ENCODE data around the gene NTRK3.
"Not testable (repeated sequence)": the region's sequence is repeated elsewhere in the genome, so short reads cannot be mapped to it uniquely, and the experiment has no call there.

Gene NTRK3

DNA sequence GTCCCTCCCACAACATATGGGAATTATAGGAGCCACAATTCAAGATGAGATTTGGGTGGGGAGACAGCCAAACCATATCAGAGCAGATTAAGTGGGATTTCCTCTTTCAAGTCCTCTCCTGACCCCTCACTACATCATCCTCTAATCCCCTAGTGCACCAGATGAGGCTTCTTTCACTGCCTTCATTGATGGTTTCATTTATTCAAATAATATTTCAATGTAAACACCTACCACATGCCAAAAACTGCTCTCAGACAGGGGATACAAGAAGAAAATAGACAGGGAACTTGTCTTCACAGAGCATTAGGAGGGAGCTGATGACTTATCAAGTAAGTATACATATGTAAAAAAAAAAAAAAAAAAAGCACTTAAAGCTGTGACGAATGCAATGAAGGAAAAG is 180.2 kb downstream of the NTRK3 start:
- no peak for DNase-seq (ENCODE audit: low read depth in 2 of 2)

DNA sequence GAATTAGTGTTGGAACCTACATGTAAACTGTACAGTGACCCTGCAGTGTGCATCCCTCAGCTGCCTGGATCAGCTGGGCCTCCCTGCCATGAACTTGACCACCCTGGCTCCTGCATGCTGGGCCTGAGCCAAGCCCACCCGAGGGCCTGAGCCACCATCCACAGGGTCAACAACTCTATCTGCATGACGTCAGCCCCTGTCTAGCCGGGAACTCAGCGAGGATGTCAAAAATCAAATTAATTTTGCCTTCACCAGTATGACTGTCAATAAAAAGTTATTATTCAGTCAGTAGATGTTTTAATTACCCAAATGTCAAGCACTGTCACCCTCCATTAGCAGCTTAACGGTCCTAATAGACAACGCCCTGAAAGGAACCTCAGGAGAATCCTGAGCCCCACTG is 181.4 kb downstream of the NTRK3 start:
- DNase-seq (ENCODE audit: low read depth in 2 of 2): no peak

DNA sequence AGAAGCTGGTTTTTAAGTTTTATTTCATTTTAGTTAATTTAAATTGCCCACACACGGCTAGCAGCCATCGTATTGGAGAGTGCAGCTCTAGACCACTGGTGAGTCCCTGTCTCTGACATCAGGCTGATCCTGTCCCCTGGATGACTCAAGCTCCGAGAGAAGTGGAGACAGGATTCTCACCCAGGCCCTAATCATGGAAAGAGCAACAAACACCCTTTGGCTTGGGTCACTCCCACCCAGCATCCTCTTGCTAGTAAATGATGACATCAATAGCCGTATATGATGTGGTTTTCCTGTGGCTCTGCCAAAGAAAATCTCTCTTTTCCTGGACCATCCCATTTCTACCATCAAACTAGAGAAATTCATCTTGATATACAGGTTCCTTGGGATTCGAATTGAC is 182.2 kb downstream of the NTRK3 start:
- DNase-seq (ENCODE audit: low read depth in 2 of 2): no peak

DNA sequence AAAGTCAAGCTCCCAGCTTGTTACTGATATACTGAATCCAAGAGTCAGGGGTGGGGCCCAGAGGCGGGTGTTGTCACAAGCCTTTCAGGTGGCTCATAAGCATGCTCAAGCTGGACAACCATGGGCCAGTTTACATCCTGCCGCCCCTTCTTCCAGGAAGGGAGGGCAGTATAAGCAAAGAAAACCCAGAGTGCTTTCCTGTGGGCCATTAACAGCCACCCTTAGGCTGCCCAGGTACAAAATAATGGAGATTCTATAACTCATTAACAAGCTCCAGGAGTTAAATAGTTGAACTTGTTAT is 183.2 kb downstream of the NTRK3 start:
- no peak for DNase-seq (ENCODE audit: low read depth in 2 of 2)

GRCh38 chr15:88072598-88073390 is 183.7 kb downstream of the NTRK3 start:
- no peak for DNase-seq (ENCODE audit: low read depth in 2 of 2)

GRCh38 chr15:88072133-88072532 is 184.4 kb downstream of the NTRK3 start:
- not testable (repeated sequence) for DNase-seq (ENCODE audit: low read depth in 2 of 2)

- DNase-seq (ENCODE audit: low read depth in 2 of 2): no peak
Observed at GRCh38 chr15:88071141-88071540, 185.4 kb downstream of the NTRK3 start.

GRCh38 chr15:88069561-88069960 is 187.0 kb downstream of the NTRK3 start:
- no peak for DNase-seq (ENCODE audit: low read depth in 2 of 2)

GRCh38 chr15:88067331-88067685 is 189.2 kb downstream of the NTRK3 start:
- no peak for DNase-seq (ENCODE audit: low read depth in 2 of 2)

- DNase-seq (ENCODE audit: low read depth in 2 of 2): no peak
Observed at GRCh38 chr15:88066636-88067330, 189.8 kb downstream of the NTRK3 start.

GRCh38 chr15:88061452-88061851 is 195.1 kb downstream of the NTRK3 start:
- DNase-seq (ENCODE audit: low read depth in 2 of 2): no peak

DNA sequence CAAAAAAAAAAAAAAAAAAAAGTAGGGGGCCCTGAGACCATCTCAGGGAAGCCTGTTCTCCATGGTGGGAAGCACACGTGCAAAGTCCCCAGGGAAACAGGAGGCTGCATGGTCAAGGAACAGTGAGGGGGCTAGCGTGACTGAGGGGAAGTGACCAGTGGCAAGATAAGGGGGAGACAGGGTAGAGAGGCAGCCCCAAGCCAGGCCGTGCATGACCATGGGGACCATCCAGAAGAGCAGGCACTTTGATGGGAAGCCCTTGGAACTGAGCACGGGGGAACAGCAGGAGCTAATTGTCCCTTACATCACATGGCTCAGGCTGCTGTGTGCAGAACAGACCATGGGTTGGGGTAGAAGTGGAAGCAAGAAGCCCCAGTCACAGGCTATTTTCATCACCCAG is 196.2 kb downstream of the NTRK3 start:
- DNase-seq (ENCODE audit: low read depth in 2 of 2): no peak

DNA sequence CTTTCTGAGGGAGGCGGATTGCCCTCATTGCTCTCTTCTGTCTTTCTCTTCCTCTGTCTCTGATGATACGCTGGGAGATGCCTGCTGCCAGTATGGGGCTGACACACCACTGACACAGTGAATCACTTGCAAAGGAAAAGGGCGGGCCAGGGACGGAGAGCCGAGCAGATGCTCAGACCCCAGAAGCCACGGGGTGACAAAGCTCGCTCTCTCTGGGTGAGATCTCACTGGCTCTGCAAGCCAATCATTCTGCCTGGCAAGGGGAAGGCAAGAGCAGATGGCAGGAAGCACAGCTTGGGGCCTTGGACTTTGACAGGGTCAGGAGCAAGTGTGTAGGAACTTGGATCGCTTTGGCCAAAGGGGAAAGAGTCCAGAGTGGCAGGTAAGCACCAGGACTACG is 198.7 kb downstream of the NTRK3 start:
- DNase-seq (ENCODE audit: low read depth in 2 of 2): no peak

DNA sequence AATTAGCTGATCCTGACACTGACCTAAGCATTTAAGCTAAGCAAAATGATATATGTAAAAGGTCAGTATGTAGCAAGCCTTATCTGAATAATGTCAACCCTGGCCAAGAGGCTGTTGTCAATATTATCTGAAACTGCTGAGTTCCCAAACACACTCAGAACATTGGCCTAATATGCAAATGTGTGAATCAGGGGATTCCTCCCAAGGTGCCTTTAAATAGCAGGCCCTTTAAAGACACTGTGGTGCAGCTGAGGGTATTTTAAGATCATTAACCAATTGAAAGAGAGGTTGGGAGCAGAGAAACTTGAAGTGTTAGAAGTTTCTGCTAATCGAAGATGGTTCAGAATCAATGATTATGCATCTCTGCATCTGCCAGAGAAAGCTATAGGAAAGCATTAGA is 207.0 kb downstream of the NTRK3 start:
- no peak for DNase-seq (ENCODE audit: low read depth in 2 of 2)

GRCh38 chr15:88048755-88049154 is 207.8 kb downstream of the NTRK3 start:
- no peak for DNase-seq (ENCODE audit: low read depth in 2 of 2)

DNA sequence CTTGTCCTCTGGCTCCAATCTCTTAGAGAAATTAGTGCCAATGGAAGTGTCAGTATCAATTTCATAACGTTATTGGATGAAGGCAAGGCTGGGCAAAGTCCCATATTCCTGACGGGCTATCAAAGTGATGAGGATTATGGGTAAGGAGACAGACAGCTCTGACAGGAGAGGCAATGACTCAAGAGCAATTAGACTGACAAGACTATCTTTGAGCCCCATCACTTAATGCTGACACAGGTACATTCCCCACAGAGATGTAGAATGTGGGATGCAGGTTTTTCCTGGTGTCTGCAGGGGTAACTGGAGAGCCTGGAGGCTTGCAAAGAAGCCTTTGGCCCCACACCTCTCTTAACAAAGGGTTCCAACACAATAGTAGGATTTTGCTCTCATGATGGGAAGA is 208.3 kb downstream of the NTRK3 start:
- no peak for DNase-seq (ENCODE audit: low read depth in 2 of 2)

GRCh38 chr15:88046576-88047129 is 209.9 kb downstream of the NTRK3 start:
- no peak for DNase-seq (ENCODE audit: low read depth in 2 of 2)

GRCh38 chr15:88043396-88043795 is 213.1 kb downstream of the NTRK3 start:
- DNase-seq (ENCODE audit: low read depth in 2 of 2): no peak

DNA sequence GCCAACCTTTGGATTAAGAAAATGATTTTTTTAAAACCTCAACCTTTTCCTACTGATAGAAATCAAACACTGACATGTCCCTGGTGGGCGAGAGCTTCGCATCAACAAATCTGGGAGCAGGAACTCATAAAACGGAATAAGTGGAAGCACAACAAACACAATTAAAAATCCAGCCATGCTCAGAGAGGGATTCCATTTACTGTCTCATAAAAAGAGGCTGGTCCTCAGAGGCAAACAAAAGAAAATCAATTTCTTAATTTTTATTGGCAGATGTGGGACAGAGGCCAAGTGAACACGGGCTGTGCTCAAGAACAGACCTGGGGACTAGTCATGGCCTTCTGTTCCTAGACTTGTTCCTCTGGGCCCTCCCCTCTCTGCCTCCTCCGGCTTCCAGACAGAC is 214.5 kb downstream of the NTRK3 start:
- no peak for DNase-seq (ENCODE audit: low read depth in 2 of 2)

DNA sequence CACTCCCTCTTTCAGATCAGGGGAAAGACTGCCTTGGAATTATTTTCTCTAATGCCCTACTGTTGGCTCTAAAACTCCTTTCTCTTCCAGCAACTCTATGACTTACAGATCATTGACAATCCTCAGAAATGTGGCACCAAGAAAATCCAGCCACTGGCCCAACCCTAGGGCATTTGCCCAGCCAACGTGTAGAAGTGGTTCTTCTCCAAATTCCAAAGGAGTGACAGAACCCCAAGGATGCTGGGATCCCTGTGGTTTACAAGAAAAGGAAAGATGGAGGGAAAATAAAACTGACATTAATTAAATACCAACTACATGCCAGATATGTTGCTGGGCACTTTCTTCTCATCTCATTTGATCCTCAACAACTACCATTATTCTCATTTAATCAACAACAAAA is 216.0 kb downstream of the NTRK3 start:
- DNase-seq (ENCODE audit: low read depth in 2 of 2): no peak

GRCh38 chr15:88038261-88038660 is 218.3 kb downstream of the NTRK3 start:
- DNase-seq (ENCODE audit: low read depth in 2 of 2): no peak

DNA sequence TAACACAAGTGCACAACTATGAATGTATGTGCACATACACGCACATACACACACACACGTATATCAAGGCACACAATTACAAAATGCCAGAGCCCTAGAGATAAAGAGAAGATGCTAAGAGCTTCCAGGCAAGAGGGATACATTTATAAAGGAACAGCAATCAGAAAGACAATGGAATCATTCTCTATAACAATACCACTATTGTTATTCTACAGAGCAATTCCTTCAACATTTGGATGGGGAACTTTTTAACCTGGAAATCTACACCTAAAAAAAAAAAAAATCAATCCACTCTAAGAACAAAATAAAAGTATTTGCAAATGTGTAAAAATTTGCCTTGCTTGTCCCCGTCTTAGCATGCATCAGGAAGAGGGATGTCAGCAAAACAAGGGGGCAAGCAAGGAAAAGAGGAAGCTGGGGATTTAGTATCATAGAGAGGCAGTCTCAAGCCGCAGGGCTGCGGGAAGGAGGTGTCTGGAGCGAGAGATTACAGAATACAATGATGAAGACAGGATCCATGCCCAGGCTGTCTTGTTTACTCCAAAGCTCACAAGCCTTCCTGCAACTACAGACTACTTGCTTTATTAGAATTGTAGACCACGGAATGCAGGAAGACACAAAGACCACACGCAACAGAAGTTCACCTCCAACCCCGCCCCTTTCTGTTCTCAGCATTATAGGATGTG is 220.2 kb downstream of the NTRK3 start:
- no peak for DNase-seq (ENCODE audit: low read depth in 2 of 2)

DNA sequence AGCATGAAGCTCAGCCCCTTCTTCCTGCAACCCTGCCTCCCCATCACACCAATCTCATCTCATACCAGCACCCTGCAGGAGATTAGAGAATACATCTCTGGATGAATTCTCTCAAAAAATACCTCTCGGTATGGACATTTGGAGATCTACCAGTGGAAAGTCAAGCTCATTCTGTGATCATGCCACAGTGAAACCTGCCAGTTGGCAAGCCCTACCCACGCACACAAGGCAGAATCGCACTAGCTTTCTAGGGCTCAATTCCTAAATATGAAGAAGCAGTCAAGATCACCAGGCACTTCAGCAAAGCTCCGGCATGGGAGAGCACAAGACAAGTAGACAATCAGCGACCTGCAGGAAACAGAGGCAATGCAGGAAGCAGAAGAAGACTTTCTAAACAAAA is 221.2 kb downstream of the NTRK3 start:
- DNase-seq (ENCODE audit: low read depth in 2 of 2): no peak

All from stimulated activated CD4-positive, alpha-beta T cell treated with anti-CD3 and anti-CD28 coated beads, Interleukin-4, amount 100 ng/mL, for 48 hours (primary cell).